ENCODE data around the gene TGM6.

GRCh38 chr20:2475850-2476741 is 95.4 kb downstream of the TGM6 start:
- TF ChIP-seq CTCF (IDR thresholded peaks at IDR 0.05) (no peak), POLR2AphosphoS5 (IDR thresholded peaks at IDR 0.05) (no peak), POLR2A (IDR thresholded peaks at IDR 0.05) (no peak)

Data from breast epithelium (tissue), 3 donors.